NOMO-1 (cell line): Measurements from ENCODE around the gene EIF4G3.
"Not testable (repeated sequence)": the region's sequence is repeated elsewhere in the genome, so short reads cannot be mapped to it uniquely, and the experiment has no call there.

ENCODE experiments used
- DNase-seq, 2 experiments: peaks; one replicate each; lab custom pipeline; 2025; ENCODE audit not compliant: unreplicated experiment in 2 of 2; lab: John Stamatoyannopoulos, UW

EIF4G3 gene

DNA sequence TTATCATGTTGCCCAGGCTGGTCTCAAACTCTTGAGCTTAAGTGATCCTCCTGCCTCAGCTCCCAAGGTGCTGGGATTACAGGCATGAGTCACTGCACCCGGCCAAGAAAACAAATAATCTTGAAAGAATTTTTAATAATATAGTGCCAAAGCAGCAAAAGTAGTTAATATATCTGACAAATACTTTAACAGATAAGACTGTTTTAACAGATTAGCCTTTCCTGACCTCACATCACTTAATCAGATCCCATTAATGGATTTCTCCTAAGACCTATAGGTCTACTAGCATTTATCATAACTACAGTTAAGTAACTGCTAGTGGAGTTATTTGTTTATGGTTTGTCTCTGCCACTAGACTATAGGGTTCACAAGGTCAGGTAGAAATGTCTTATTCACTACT lies 328.5 kb downstream of the EIF4G3 start:
- DNase-seq: no peak

DNA sequence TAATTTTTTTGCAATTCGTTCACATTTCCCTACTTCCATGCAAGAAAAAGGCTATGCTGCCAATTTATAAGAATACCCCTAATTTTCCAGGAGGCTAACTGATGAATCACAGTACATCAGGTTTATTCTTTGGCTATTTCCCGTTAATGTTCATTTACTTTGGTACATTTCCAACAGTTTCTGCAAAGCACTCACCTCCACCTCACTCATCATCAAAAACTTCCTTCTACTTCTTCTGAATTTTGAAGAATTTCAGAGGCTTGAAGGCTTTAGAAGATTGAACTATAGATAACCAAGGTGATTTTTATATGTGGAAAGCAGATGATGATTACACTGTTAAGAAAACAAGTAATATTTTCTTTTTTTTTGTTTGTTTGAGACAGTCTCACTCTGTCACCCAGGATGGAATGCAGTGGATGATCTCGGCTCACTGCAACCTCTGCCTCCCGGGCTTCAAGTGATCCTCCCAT lies 329.1 kb downstream of the EIF4G3 start:
- DNase-seq: no peak

GRCh38 chr1:20846461-20847374 lies 330.0 kb downstream of the EIF4G3 start:
- DNase-seq: no peak

- no peak for DNase-seq
Measured at GRCh38 chr1:20840731-20841130, 336.0 kb downstream of the EIF4G3 start.

GRCh38 chr1:20837554-20838192 lies 339.0 kb downstream of the EIF4G3 start:
- peak; percentile 50 to 90 for DNase-seq

GRCh38 chr1:20836230-20836629 lies 340.5 kb downstream of the EIF4G3 start:
- no peak for DNase-seq

DNA sequence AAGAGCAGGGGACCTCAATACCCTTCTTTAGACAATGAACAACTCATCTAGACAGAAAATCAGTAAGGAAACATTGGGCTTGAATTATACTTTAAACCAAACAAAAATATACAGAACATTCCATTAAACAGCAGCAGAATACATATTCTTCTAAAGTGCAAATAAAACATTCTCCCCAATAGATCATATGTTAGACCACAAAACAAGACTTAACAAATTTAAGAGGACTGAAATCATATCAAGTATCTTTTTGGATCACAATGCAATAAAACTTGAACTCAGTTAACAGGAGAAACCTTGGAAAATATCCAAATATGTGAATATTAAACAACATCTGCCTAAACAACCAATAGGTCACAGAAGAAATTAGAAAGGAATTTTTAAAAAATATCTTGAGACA lies 341.9 kb downstream of the EIF4G3 start:
- DNase-seq: no peak

- DNase-seq: no peak
Measured at GRCh38 chr1:20834192-20834591, 342.5 kb downstream of the EIF4G3 start.

DNA sequence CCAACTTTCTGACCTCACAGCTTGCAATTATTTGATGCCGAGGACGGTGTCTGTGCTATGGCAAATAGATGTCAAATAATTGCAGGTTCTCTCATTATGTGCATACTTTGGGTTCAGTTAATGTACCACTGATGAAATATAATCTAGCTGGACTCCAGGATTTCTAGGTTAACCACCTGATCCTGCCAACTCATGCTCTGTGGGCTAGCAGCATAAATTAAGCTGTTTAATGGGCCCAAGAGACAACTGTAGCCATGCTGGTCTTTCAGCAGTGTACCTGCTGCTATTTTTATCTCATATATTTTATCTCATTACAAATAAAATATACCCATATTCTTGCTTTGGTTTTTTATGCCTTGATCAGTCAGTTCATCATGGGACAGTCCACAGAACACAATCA lies 346.3 kb downstream of the EIF4G3 start:
- no peak for DNase-seq

DNA sequence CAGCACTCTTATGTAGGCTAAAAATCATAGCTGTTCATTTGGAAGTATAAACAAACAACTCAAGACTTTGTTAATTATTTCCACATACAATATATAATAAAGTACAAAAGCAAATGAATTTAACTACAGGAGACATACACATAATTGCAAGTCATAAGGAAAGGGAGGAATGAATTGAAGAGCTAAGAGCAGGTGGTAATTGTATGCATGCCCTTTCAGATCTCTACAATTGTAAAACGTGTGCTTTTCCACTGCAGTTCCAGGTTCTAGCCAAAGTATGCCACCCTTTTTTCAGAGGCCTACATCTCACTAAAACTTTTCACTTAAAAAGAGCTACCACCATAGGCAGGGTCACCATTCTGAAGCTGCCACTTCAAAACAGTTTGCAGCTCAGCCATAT lies 346.8 kb downstream of the EIF4G3 start:
- no peak for DNase-seq

DNA sequence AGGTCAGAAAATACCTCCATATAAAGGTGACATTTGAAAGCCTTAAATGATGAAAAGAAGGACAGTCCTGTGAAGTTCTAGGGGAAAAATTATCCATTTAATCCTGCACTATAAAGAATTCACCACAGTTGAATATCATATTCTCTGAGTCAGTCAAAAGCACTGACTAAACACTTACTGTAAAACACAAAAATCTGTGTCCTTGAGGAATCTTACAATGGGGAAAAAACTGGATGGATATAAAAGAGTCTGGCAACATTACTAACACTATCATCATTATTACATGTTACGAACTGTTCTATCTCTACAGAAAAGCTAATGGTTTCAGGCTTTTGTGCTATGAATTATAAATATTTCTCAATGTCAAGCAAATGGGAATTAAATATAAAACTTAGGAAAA lies 347.2 kb downstream of the EIF4G3 start:
- DNase-seq: no peak

DNA sequence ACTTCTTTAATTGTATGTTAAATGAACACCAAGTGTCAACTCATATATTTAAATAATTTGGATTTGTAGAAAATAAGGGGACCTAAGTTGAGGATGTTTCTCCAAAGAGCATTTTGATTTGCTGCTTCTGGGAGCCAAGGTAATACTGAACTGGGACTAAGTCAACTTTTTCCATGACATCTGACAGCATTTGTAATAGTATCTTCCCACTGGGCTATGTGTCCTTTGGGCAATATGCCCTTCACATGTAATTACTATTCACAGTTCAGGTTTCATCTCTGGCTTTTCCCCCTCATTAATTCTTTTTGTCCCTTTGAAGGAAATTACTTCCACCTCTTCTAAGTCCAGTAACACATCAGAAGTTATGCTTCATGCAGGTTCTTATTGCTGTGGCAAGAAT lies 352.9 kb downstream of the EIF4G3 start:
- DNase-seq: no peak

- peak in 1 of 2 experiments; percentile 4 for DNase-seq
Measured at GRCh38 chr1:20821466-20821865, 355.2 kb downstream of the EIF4G3 start.

- DNase-seq: no peak
Measured at GRCh38 chr1:20819818-20820217, 356.9 kb downstream of the EIF4G3 start.

DNA sequence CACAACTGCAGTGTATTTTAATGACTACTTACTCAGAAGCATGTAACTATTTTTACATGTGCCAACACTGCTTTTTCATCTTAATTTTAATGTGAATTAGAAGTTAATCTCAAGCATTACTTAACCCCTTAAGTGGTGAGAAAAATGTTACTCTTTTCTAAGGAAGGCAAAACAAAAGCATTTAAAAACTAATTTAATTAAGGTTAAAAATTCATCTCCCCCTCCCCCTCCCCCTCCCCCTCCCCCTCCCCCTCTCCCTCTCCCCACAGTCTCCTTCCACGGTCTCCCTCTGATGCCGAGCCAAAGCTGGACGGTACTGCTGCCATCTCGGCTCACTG lies 362.2 kb downstream of the EIF4G3 start:
- DNase-seq: no peak

DNA sequence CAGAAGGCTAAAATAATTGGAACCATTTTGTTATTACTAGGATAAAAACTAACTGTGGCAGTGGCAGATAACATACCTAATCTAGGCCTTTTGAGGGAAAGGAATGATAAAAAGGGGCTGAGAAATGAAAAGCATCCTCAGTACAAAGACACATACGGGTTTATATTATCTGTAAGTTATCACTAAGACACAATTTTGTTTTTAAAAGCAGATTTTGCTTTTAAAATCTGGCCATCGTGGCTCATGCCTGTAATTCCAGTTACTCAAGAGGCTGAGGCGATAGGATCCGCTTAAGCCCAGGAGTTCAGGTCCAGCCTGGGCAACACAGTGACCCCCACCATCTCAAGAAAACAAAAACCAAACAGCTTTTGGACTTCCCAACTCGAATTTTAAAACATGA lies 364.8 kb downstream of the EIF4G3 start:
- no peak for DNase-seq

GRCh38 chr1:20793236-20793635 lies 383.5 kb downstream of the EIF4G3 start:
- DNase-seq: no peak

- no peak for DNase-seq
Measured at GRCh38 chr1:20792196-20792595, 384.5 kb downstream of the EIF4G3 start.

DNA sequence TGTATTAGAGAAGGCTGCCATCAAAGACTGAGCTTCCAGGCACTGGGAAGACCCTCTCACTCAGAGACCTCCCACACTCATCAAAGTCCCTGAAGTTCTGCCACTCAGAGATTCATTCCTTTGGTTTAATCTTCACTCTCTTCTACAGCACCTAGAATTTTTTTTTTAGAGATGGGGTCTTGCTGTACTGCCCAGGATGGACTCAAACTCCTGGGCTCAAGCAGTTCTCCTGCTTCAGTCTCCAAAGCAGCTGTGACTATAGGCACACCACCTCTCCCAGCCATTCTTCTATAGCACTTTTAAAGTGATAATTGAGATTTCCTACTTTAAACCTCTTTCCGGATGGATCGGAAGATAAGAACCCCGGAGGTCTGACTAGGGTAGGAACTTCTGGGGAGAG lies 385.9 kb downstream of the EIF4G3 start:
- DNase-seq: no peak

- DNase-seq: not testable (repeated sequence)
Measured at GRCh38 chr1:20789598-20789997, 387.1 kb downstream of the EIF4G3 start.

- peak; percentile 72 to 73 for DNase-seq
Measured at GRCh38 chr1:20787840-20788795, 388.6 kb downstream of the EIF4G3 start.
